ENCODE measurements around the gene OXT.

OXT gene

DNA sequence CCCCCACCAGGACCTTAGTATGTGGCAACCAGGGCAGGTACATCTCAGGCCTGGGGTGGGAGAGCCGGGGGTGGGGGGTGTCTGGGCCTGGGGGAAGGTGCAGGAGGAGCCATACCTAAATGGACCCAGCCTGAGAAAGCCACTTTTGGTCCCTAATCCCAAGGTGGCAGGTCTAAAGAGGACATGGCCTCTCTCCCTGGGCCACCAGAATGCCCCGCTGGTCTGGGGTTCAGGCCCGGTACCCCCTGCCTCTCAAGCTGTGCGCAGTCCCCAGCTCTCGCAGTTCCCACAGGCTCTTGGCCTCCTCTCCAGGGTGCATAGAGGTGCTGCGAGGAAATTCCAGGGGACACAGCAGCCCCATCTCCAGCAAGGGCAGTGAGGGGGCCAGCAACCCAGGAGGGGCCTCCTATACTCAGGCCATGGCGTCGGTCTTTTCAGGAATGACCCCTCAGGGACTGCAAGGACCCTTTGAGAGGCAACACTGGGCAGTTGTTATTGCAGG, 14.2 kb downstream of the OXT start:
- no peak for DNase-seq

DNA sequence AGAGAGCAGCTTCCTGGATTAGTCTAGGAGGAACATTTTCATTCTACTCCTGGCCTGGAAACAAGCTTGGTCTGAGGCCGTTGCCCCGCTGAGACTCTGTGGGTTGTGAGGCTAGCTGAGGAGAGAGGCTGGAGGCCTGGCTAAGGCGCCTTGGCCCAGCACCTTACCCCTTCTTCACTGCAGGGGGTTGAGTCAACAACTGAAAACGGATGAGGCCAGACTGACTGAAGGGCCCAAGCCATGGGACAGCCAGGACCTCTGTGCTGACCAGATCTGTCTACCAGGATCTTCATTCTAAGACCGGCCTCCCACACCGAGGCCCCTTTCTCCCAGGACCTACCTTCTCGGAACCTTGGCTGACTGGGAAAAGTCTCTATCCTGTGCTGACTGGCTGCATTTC, 16.6 kb downstream of the OXT start:
- no peak for DNase-seq

DNA sequence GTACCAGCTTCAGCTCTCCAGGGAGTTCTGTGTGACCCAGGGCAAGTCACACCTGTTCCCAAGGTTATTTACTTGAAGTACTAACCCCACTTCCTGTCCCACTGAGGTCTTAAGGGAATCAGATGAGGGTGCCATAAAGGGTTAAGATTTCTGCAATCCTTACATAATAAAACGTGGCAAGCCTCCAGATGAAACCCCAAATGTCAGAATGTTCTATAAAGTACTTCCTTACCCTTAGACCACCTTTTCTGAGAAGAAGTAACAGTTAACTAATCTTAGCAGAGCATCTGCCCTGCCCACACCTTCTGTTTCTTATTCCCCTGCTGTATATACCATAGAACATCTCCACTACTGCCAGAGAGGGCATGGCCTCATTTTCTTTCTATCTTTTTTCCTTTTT, 19.1 kb downstream of the OXT start:
- no peak for DNase-seq

DNA sequence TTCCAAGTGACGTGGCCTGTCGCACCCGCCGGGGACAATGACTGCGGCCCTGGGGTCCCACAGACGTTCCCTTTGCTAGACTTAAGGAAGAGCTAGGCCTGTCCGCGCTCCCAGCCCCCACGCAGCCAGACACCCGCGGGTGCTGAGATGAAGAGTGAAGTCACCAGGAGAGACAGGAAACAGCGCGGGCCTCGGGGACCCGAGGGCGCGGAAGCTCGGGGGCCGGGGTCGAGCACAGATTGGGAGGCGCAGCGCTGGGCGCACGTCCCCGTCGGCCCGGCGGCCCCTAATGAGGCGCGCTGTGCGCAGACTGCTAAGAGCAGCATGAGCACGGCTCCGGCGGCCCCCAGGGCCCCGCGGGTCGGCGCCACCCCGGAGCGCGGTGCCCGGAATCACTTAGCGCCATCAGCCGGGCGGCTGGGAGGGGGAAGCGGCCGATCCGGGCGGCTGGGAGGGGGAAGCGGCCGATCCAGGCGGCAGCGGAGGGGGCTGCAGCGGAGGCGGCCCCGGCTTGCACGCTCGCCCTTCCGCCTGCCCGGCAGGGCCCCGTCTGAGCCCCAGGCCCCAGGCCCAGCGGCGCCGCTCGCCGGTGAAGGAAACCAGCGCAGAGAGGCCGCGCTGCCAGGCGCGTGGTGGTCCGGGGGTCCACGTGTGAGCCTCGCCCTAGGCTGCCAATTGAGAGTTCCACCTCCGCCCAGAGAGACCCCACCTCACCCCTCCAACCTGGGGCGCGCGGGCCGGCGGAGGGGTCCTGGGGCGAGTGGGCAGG, 21.4 kb downstream of the OXT start:
- DNase-seq: peak in 2 of 5 experiments; percentile 25 to 36

DNA sequence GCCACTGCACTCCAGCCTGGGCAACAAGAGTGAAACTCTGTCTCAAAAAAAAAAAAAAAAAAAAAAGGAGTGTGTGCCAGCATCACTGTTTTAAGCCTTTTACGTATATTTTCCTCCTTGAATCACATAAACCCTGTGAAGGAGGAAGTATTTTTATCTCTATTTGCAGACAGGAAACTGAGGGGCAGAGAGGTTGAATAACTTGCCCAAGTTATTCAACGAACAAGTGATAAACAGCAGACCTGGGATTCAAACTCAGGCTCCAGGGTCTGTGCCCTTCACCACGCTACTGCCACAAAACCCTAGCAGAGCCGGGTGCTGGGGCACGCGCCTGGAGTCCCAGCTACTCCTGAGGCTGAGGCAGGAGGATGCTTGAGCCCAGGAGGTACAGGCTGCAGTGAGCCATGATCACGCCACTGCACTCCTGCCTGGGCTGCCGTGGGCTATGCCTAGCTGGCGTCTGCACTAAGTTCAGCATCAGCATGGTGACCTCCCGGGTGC, 22.5 kb downstream of the OXT start:
- peak in 1 of 5 experiments; percentile 44 for DNase-seq

DNA sequence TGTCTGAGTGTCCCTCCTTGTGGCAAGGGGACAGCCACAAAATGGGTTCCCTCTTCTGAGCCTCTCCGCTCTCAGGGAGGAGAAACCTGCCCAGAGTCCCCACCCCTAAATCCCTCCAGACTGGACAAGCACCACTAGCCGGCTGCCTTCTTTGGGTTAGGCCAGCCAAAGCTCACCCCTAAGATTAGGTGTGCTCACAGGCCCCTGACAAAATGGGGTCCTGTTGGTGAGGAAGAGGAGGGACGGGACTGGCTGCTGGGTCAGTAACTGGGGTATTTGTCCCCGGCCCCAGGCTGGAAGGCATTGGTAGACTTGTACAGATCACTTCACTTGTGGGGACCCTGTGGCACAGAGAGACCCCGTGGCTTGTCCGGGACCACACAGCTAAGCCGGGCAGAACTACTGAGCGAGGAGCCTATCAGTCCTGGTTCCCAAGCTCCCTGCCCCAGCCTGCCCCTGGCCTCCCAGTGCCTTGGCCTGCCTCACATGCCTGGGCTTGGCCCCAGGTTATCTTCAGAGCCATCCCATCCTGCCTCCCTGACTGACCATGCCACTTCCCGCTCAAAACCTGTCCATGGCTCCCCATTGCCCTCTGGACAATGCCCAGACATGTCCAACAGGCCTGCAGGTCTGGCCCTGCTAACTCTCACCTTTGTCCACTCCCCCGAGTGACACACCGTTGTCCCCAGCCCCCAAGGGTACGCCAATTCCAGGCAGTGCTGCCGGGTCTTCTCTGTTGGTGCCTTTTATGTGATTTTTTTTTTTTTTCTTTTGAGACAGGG, 23.6 kb downstream of the OXT start:
- DNase-seq: no peak

DNA sequence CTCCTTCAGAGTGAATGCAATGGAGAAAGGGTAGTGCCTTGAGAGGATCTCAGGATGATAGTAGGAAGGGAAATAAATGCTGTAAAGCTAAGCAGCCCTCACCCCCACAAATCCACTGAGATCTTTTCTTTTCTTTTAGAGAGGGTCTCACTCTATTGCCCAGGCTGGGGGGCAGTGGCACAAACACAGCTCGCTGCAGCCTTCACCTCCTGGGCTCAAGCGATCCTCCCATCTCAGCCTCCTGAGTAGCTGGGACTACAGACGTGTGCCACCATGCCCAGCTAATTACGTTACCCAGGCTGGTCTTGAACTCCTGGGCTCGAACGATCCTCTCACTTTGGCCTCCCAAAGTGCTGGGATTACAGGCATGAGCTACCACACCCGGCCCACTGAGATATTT, 29.1 kb downstream of the OXT start:
- no peak for DNase-seq

DNA sequence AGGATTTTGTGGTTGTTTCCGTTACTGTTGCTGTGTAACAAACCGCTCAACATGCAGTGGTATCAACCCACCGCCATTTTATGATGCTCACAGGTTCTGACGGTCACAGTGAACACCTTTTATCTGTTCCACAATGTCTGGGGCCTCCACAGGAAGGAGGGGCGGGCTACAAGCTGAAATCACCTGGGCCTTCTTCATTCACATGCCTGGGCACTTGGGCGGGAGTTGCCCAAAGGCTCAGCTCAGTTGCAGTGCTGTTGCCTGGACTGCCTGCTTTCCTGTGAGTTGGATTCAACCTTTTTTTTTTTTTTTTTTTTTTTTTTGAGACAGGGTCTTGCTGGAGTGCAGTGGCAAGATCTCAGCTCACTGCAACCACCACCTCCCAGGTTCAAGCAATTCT, 29.8 kb downstream of the OXT start:
- DNase-seq: no peak

DNA sequence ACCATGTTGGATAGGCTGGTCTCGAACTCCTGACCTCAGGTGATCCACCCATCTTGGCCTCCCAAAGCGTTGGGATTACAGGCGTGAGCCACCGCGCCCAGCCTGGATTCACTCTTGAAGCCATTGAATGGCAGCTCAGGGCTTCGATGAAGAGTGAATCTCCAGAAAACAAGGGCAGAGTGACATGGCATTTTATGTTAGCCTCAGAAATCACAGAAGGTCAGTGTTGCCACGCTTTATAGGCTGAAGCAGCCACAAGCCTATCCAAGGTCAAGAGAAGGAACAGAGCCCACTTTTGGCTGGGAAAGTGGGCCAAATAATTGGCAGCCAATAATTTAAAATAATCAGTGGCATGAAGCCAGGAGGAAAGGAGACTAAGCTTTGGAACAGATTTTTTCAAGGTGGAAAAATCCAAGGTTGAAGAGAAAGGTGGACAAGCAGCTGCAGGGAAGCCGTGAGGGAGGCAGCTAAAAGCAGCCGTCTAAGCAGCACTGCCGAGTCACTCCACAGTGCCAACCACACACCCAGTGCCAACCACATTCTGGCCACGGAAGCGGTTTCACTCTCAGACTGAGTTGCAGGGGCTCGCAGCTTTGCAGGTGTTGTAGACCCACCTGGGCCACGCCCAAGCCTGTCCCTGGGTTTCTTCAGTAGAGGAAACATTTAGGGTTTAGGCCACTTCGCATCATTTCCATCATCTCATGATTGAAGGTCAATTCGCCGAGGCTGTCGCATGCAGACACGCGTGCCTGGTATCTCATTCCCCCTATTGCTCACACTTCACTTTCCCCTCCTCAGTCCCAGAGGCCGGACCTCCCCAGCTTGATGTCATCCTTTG, 30.5 kb downstream of the OXT start:
- DNase-seq: peak in 2 of 5 experiments; percentile 33 to 80

DNA sequence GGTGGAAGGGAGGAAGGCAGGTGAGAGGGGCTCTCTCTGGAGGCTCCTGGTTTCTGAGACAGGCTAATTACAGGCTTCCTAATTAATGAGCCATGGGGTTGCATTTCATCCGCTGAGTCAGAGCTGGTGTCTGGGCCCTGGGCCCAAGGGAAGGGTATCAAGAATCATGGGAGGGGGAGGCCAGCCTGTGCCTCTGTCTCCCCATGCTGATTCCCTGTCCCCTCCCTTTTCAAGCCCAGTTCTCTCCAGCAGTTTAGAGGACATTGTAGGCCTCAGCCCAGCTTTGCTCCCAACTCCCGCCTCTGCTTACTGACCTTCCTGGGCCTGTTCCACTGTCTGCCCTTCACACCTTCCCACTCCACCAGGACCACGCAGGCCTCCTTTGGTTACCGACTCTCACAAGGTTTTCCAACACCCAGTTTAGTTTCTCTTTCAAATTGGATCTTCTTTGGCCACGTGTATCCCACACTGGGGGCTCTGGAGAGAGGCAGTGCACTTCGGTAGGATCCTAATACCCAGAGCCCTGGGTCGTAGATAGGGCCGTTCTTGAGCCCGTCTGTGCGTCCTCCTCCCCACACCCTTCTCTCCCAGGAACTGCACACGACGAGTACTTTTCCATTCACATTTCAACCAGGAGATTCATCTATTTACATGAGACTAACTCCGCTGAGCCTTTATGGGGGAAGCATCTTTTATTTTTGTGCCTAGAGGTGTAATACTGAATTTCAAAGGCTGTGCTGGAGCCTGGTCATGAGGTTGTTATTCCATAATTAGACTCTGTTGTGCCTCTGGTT, 31.4 kb downstream of the OXT start:
- no peak for DNase-seq

DNA sequence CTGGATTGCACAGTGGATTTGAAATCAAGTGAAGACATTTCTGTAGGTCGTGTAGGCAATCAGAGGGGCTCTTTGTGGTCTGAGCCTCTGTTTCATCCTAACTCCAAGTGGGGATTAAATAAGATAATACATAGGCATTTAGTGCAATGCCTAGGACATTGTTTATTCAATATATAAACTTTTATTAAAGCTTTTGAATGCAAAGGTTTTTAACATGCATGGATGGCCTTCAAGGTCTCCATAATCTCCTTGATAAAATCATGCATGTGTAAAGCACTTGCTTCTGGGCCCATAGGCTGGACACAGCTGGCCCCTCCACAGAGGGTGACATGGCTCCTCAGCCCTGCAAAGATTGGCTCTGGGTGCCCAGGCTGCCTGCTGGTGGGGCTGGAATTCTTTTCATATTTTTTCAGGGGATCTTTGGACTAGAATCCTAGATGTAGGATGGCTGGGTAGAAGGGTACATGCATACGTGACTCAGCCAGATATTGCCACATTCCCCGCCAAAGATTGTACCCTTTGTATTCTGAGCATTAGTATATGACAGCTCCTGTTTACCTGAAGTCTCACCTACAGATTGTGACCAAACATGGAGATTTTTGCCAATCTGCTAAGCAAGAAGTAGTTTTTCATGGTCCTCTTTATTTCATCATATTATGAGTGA, 32.1 kb downstream of the OXT start:
- no peak for DNase-seq

DNA sequence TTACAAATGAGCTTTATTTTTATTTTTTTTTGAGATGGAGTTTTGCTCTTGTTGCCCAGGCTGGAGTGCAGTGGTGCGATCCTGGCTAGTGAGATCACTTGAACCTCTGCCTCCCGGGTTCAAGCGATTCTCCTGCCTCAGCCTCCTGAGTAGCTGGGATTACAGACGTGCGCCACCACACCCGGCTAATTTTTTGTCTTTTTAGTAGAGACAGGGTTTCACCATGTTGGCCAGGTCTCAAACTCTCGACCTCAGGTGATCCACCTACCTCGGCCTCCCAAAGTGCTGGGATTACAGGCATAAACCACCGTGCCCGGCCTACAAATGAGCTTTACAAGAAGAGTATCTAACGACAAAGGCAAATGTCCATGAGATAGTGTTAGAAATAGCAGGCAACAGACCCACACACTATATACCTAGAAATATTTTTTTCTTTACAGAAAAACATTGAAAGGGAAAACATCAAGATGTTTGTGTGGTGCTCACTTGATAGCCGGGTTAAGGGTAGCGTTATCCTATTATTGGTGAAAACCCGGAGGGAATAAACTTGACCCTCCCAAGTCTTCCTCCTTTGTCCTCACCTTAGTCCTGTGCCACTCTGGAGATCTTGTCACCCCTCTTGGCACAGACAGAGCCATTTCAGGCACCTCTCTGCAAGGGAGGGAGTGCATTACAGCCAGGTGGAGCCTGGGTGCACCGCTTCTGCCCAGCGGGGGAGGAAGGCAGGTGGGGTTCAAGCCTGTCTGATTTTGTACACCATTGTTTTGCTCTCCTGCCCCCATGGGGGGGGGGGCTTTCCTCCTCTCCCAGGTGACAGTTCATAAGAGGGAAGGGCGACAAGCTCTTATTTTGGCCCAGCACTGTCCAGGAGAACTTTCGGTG, 34.1 kb downstream of the OXT start:
- no peak for DNase-seq

DNA sequence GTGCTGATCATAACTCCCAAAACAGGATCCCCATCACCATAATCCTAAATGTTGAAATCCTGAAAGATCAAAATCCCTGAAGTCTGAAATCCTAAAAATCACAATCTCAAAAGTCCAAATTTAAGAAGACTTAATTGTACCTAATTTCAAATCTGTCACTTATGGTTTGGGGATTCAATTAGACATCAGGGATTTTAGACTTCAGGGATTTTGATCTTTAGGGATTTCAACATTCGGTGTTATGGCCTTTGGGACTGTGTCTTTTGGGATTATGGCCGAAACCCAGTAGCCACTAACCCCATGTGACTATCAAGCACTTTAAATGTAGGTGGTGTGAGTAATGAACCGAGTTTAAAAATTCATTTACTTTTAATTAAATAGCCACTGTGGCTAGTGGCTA, 34.8 kb downstream of the OXT start:
- no peak for DNase-seq

DNA sequence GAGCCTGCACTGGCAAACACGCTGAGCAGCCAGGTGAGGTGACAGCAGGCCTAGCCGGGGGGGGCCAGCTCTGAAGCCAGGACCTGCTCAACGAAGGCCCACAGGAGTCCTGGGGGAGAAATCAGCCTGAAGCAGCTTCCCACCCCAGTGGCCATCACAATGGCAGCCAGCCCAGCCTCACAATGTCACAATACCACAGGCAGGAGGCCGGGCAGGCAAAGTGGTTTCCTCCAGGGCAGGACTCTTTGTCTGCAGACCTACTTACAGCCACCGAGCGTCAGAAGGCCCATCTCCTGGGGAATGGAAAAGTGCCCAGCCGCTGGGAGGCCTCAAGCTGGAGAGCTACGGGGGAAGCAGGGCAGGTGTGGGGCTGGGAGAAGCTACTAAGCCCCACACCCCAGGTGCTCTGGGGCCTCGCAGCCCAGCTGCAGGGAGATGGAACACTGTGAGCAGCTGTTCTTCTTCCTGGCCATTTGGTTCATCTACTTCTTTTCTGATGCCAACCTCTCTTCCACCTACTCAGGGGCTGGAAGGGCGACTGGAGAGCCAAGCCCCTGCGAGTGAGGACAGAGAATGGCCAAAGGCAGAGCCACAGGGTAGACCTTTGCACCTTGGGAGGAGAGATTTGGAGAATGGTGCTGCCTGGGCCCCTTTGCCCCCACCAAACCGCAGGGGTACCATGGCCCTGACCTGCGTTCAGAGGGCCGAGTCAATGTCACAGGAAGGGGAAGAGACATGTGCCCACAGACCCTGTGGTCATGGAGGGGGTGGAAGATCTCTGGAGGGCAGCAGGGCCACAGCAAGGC, 35.4 kb downstream of the OXT start:
- DNase-seq: no peak

DNA sequence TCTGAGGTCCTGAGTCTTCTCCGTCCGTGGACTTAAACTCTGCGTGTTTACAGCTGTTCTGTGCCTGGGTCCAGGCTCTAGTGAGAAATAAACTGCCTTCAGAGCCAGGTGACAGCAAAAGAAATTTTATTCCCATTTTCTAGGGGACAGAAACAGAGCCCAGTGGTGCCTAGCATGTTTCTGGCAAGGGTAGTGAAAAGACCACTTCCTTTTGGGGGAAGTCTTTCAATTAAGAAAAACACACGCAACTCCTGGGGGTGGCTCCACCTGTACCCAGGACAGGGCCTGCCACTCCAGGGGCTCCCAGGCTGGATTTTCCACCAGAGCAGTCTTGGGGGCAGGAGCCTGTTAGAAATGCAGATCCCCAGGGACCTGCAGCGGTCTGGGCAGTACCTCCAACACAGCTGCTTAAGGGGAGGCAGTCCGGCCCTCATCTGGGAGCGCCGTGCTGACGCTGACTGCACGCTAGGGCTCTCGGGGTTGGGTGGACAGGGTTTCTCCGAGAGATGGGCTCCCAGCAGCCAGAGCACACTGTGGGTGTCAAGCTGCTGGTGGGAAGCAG, 36.1 kb downstream of the OXT start:
- no peak for DNase-seq

DNA sequence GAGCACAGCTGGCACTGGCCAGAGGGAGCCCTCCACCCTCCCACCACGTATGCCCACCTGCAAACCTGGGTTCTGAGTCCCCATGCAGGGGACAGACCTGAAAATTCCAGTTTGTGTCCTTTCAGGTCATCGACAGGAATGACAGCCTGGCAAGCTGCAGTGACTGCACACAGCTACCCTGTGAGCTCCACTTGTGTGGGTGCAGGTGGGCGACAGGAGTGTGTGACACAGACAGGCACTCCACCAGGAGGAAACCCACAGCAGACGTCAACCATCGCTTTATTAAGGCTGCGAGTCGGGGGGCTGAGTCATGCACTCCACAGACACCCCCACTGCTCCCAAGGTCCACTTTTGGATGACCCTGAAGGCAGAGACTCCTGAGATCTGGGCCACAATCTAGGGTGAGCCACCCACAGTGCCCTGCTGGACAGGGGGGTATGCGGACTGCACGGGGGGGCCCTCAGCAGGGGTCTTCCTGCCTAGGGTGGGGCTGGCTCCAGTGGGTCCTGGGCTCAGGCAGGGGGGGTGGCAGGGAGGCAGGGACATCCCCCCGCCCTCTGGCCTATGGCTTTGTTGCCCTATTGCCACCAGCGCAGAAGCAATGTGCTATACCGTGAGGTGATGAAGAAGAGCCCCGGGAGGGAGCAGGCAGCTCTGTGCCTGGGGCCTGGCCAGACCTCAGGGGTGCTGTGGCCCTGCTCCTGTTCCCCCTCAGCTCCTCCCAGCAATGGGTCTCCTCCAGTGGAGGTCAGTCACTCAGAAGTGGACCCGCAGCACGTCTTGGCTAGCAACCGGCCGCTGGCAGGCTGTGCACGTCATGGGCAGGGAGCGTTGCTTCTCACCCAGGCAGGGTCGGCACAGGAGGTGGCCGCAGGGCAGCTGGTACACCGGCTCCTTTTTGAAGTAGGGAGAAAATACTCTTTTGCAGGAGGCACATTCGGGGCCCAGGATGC, 38.2 kb downstream of the OXT start:
- DNase-seq: no peak

DNA sequence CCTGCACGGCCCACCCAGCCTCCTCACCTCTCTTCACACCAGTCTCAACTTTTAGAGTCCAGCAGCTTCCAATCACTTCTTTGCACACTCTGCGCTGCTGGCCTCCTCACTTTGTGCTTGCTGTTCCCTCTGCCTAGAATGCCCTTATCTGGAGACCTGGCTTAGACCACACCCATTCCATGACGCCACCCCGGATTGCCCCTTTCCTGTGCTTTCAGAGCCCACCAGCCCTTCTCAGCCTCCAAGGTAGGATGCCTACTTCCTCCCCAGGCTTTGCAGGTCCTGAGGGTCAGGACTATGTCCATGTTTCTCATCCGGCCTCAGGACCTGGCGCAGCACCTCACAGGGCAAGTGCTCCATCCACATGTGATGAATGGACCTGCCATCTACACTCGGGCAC, 40.1 kb downstream of the OXT start:
- DNase-seq: no peak

DNA sequence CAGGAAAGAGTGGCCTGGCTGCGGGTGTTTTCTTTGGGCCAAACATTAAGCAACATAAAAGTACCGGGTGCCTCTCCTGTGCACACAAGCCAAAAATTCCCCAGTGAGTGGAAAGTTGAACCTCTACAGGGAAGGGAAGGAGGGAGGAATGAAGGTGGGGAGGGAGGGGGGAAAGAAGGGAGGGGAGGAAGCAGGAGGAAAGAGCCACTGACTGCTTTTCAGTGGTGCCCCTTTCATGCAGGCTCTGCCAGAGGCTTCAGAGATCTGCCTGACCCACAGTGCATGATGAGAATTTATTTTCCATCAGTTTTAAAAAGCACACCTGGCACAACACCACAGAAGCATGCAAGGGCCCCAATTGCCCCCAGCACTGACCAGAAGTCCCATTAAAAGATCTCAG, 40.6 kb downstream of the OXT start:
- no peak for DNase-seq

Measured in T-helper 2 cell (primary cell).